CD4-positive, alpha-beta memory T cell (primary cell): Measurements from ENCODE around the gene FAM111B. TPM values are rescaled to one million over a fixed set of nuclear protein-coding genes. Genes with fewer than 3 reads are reported as not detected.

Source experiments
- polyA plus RNA-seq, 2 donors: library from polyadenylated mRNA; unstranded; fragments of 300-500 nt; fragmentation: Illumina TruSeq; gene quantifications; one replicate each; pipeline ENCODE4 v1.2.3, GENCODE V29; 2021
- total RNA-seq, 2 experiments: library from RNA; stranded (reverse); gene quantifications; one replicate each; pipeline ENCODE4 v1.2.3, GENCODE V29; 2021

The FAM111B gene
- total and polyA plus RNA-seq, 4 experiments from 2014 or later = 0.23 to 0.53 (median 0.38) TPM

Other genes with a start within 250 kb of the FAM111B start
- gene GLYATL1, start 167.7 kb upstream of the FAM111B start, total RNA-seq = not detected
- gene GLYATL1, start 167.7 kb upstream of the FAM111B start, polyA plus RNA-seq = not detected
- gene GLYATL1B, start 20.9 kb upstream of the FAM111B start, total RNA-seq = not detected
- not detected for gene GLYATL1B, start 20.9 kb upstream of the FAM111B start, polyA plus RNA-seq
- gene FAM111A, start 35.6 kb downstream of the FAM111B start, total RNA-seq = 100 to 1,000 TPM; 128 to 130 TPM
- gene FAM111A, start 35.6 kb downstream of the FAM111B start, polyA plus RNA-seq = 10 to 100 TPM; 22.8 to 27.4 TPM
- 1 to 10 TPM; 2.9 to 3.4 TPM for gene DTX4, start 64.9 kb downstream of the FAM111B start, total RNA-seq
- under 1 TPM; 0.09 to 0.76 TPM for gene DTX4, start 64.9 kb downstream of the FAM111B start, polyA plus RNA-seq
- 1 to 10 TPM; 2.1 to 2.7 TPM for gene MPEG1, start 105.7 kb downstream of the FAM111B start, total RNA-seq
- under 1 TPM; 0.14 to 0.25 TPM for gene MPEG1, start 105.7 kb downstream of the FAM111B start, polyA plus RNA-seq